PFSK-1 (cell line): ENCODE results near the gene ZNF597.

Experiments
- FOXP2 ChIP-seq: optimal IDR thresholded peaks from 2 replicates; pipeline ENCODE3; 2011; ENCODE audit warnings: borderline replicate concordance, control low read depth, inconsistent platforms; ENCODE audit not compliant: insufficient read depth; ENCODE audit errors: extremely low read length, extremely low read depth
- POLR2AphosphoS5 ChIP-seq: IDR thresholded peaks from 2 replicates; pipeline ENCODE4 v1.6.1; 2012; ENCODE audit warnings: low read depth, mild to moderate bottlenecking, control low read depth, low read length, moderate library complexity
- REST ChIP-seq, 2 experiments: IDR thresholded peaks; 2 replicates each; pipeline versions ENCODE4 v1.6.1 to v1.8.0; 2011 to 2012; ENCODE audit warnings: low read depth in 2 of 2, low read length in 2 of 2, control low read depth in 1 of 2, inconsistent platforms in 1 of 2, mild to moderate bottlenecking in 1 of 2, moderate library complexity in 1 of 2; ENCODE audit not compliant: insufficient read depth in 1 of 2
- SIN3A ChIP-seq: IDR thresholded peaks from 2 replicates; pipeline ENCODE4 v1.6.1; 2012; ENCODE audit warnings: mild to moderate bottlenecking, low read length, moderate library complexity, borderline replicate concordance; ENCODE audit not compliant: insufficient read depth
- TAF1 ChIP-seq: IDR thresholded peaks from 2 replicates; pipeline ENCODE4 v1.6.1; 2012; ENCODE audit warnings: low read length, control low read depth, borderline replicate concordance; ENCODE audit not compliant: insufficient read depth

The ZNF597 gene

GRCh38 chr16:3487521-3488410, 44.5 kb upstream of the ZNF597 start:
- TF ChIP-seq REST (IDR thresholded peaks at IDR 0.05; ENCODE audit: insufficient read depth in 1 of 2, low read depth in 2 of 2, low read length in 2 of 2) (no peak), SIN3A (no peak), FOXP2 (no peak), POLR2AphosphoS5 (no peak), TAF1 (no peak)

- TF ChIP-seq FOXP2 = no peak
- no peak for TF ChIP-seq SIN3A
- no peak for TF ChIP-seq POLR2AphosphoS5
- TF ChIP-seq REST (IDR thresholded peaks at IDR 0.05; ENCODE audit: insufficient read depth in 1 of 2, low read depth in 2 of 2, low read length in 2 of 2) = no peak
Observed at GRCh38 chr16:3486506-3487215, 43.4 kb upstream of the ZNF597 start.

GRCh38 chr16:3485821-3486505, 42.7 kb upstream of the ZNF597 start:
- TF ChIP-seq FOXP2 = no peak
- no peak for TF ChIP-seq TAF1
- TF ChIP-seq POLR2AphosphoS5 = no peak
- no peak for TF ChIP-seq REST (IDR thresholded peaks at IDR 0.05; ENCODE audit: insufficient read depth in 1 of 2, low read depth in 2 of 2, low read length in 2 of 2)
- no peak for TF ChIP-seq SIN3A

GRCh38 chr16:3485097-3485745, 41.9 kb upstream of the ZNF597 start:
- TF ChIP-seq FOXP2 = no peak
- no peak for TF ChIP-seq SIN3A
- no peak for TF ChIP-seq TAF1
- no peak for TF ChIP-seq POLR2AphosphoS5
- no peak for TF ChIP-seq REST (IDR thresholded peaks at IDR 0.05; ENCODE audit: insufficient read depth in 1 of 2, low read depth in 2 of 2, low read length in 2 of 2)
